CD14-positive monocyte (primary cell): ENCODE data around the gene TJP1. TPM values are rescaled to one million over a fixed set of nuclear protein-coding genes. Genes with fewer than 3 reads are reported as not detected.

ENCODE experiments used
- DNase-seq, 3 donors: peaks; one replicate each; pipeline ENCODE4 v3.0.0-alpha.2; 2011 to 2022
- H2AFZ ChIP-seq: 2 replicates; pipeline ENCODE4 v1.6.0; 2012; ENCODE audit warnings: mild to moderate bottlenecking, low read depth, low read length, inconsistent platforms; ENCODE audit not compliant: insufficient read depth, poor library complexity, severe bottlenecking
- H3K27ac ChIP-seq, 2 donors: 1 replicate in 1 of 2; 2 replicates in 1 of 2; pipeline ENCODE4 v1.5.1; 2012 to 2013; ENCODE audit warnings: low read length in 2 of 2, control low read depth in 1 of 2, inconsistent platforms in 1 of 2, low read depth in 1 of 2, mild to moderate bottlenecking in 1 of 2
- H3K27me3 ChIP-seq, 2 donors: one replicate each; pipeline versions ENCODE4 v1.6.0 to v1.6.1; 2011 to 2013; ENCODE audit warnings: low read length in 2 of 2; ENCODE audit not compliant: control insufficient read depth in 2 of 2, insufficient read depth in 2 of 2
- H3K36me3 ChIP-seq, 2 donors: replicated peaks in 1 of 2; 1 replicate in 1 of 2; 2 replicates in 1 of 2; pipeline versions ENCODE4 v1.5.1 to v1.6.1; 2012 to 2013; ENCODE audit warnings: low read length in 2 of 2, control low read depth in 1 of 2, inconsistent platforms in 1 of 2, mild to moderate bottlenecking in 1 of 2; ENCODE audit not compliant: insufficient read depth in 2 of 2, control insufficient read depth in 1 of 2
- H3K4me1 ChIP-seq, 2 donors: 1 replicate in 1 of 2; 2 replicates in 1 of 2; pipeline versions ENCODE4 v1.5.1 to v1.6.1; 2012 to 2013; ENCODE audit warnings: low read length in 2 of 2, control low read depth in 1 of 2, inconsistent platforms in 1 of 2, mild to moderate bottlenecking in 1 of 2, moderate library complexity in 1 of 2; ENCODE audit not compliant: insufficient read depth in 2 of 2, control insufficient read depth in 1 of 2
- H3K4me2 ChIP-seq: replicated peaks from 2 replicates; pipeline ENCODE3; 2012; ENCODE audit warnings: low read length, moderate library complexity, mild to moderate bottlenecking; ENCODE audit not compliant: poor library complexity, severe bottlenecking; ENCODE audit errors: extremely low read depth
- H3K4me3 ChIP-seq, 3 experiments: fragments of 200-600 bp in 1 of 3; sonication (generic) in 1 of 3; replicated peaks in 1 of 3; 1 replicate in 2 of 3; 2 replicates in 1 of 3; pipeline ENCODE4 v1.5.1; 2011 to 2013; ENCODE audit warnings: low read length in 3 of 3, mild to moderate bottlenecking in 3 of 3, control low read depth in 2 of 3, low read depth in 2 of 3, inconsistent platforms in 1 of 3, moderate library complexity in 1 of 3
- H3K79me2 ChIP-seq: 2 replicates; pipeline ENCODE4 v1.6.0; 2012; ENCODE audit warnings: mild to moderate bottlenecking, control low read depth, inconsistent platforms, low read length, moderate library complexity; ENCODE audit not compliant: insufficient read depth
- H3K9ac ChIP-seq: 2 replicates; pipeline ENCODE4 v1.6.0; 2017; ENCODE audit warnings: low read length, mild to moderate bottlenecking; ENCODE audit not compliant: insufficient read depth, poor library complexity, severe bottlenecking
- H3K9me3 ChIP-seq, 2 donors: replicated peaks in 1 of 2; 1 replicate in 1 of 2; 2 replicates in 1 of 2; pipeline versions ENCODE4 v1.5.1 to v1.6.1; 2012 to 2013; ENCODE audit warnings: low read length in 2 of 2, control low read depth in 1 of 2; ENCODE audit not compliant: control insufficient read depth in 1 of 2, insufficient read depth in 1 of 2
- H4K20me1 ChIP-seq: 2 replicates; pipeline ENCODE4 v1.6.0; 2012; ENCODE audit warnings: mild to moderate bottlenecking, low read length, control low read depth, moderate library complexity; ENCODE audit not compliant: insufficient read depth
- H3K27ac Mint-ChIP-seq, 7 donors: one replicate each; pipeline ENCODE4 v1.8.0; 2020; ENCODE audit warnings: mild to moderate bottlenecking in 7 of 7, mixed read lengths in 7 of 7, moderate library complexity in 6 of 7, inconsistent platforms in 2 of 7
- H3K27me3 Mint-ChIP-seq, 3 donors: one replicate each; pipeline ENCODE4 v1.8.0; 2021 to 2022; ENCODE audit warnings: low read depth in 3 of 3, mild to moderate bottlenecking in 3 of 3, mixed read lengths in 3 of 3, moderate library complexity in 3 of 3, inconsistent platforms in 1 of 3
- H3K36me3 Mint-ChIP-seq, 2 donors: one replicate each; pipeline ENCODE4 v1.8.0; 2020; ENCODE audit warnings: mixed read lengths in 2 of 2, inconsistent platforms in 1 of 2, mild to moderate bottlenecking in 1 of 2
- H3K4me1 Mint-ChIP-seq: one replicate; pipeline ENCODE4 v1.8.0; 2020; ENCODE audit warnings: mild to moderate bottlenecking, mixed read lengths
- H3K4me3 Mint-ChIP-seq, 2 donors: one replicate each; pipeline ENCODE4 v1.8.0; 2020; ENCODE audit warnings: mild to moderate bottlenecking in 2 of 2, mixed read lengths in 2 of 2, moderate library complexity in 1 of 2
- H3K9me3 Mint-ChIP-seq, 7 donors: one replicate each; pipeline ENCODE4 v1.8.0; 2020 to 2022; ENCODE audit warnings: mixed read lengths in 7 of 7, mild to moderate bottlenecking in 6 of 7, moderate library complexity in 6 of 7, inconsistent platforms in 2 of 7
- WGBS: methylation state at CpG from one replicate; pipeline ENCODE4 v1.1.5; 2013; ENCODE audit warnings: missing lambda C conversion rate; ENCODE audit not compliant: insufficient coverage; 5-methylcytosine and 5-hydroxymethylcytosine counted together
- intact Hi-C, 2 donors: fragments of 100-400 bp; cut with micrococcal nuclease; formaldehyde crosslinking; loops; one replicate each; pipeline versions ENCODE4 v1.15.0 to v1.15.1; 2023
- polyA plus RNA-seq, 3 donors: library from polyadenylated mRNA; depleted of rRNA in 1 of 3; unstranded in 2 of 3; stranded (reverse) in 1 of 3; fragments of 300-500 nt in 2 of 3; fragments of >200 nt in 1 of 3; fragmentation: Illumina TruSeq in 2 of 3; gene quantifications; 1 replicate in 2 of 3; 2 replicates in 1 of 3; pipeline ENCODE4 v1.2.3, GENCODE V29; 2012 to 2021
- TF ChIP-seq, protein P1 (sequence below): fragments of 200-600 bp; IDR thresholded peaks from one replicate; pipeline ENCODE4 v1.8.0; 2022; ENCODE audit warnings: antibody characterized with exemption, mild to moderate bottlenecking

Gene TJP1
- polyA plus RNA-seq, 3 donors = not detected

DNA sequence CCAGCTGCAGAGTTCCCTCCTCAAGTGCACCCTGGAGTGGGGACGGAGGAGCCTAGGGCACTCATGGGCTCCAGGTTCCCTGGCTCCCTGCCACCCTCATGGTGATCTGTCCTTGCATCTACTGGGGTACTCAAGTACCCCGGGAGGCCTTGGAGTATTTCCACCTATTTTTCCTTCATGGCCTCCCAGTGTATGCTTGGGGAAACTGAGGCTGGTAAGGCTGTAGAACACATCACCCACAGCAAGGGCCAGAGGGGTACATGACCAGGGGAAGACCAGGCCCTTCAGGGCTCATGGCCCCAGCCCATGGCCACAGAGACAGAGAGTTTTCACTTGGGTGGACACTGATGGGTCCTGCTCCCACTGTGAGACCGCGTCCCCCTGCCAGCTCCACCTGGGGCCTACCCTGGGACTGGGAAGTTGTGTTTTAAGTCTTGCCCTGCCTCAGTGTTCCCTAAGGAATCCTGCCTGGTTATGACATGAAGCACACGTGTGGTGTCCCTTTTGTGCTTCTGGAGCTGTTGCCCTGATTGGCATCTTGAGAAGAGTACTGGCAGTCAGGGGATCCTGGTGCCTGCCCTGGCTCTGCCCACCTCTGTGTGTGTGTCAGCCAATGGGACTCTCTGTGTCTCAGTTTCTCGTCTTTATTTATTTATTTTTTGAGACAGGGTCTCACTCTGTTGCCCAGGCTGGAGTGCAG lies 132.8 kb downstream of the TJP1 start:
- no peaks in the 10 kb centered on the region for H3K36me3 Mint-ChIP-seq
- Histone ChIP-seq H3K27me3 (no peaks in the 10 kb centered on the region), H3K9me3 (no peaks in the 10 kb centered on the region), H2AFZ (no peak overlapping the region), H4K20me1 (no peaks in the 10 kb centered on the region), H3K27ac (no peak overlapping the region), H3K4me3 (no peak overlapping the region), H3K9ac (no peak overlapping the region), H3K4me1 (no peaks in the 10 kb centered on the region), H3K79me2 (no peaks in the 10 kb centered on the region), H3K36me3 (no peaks in the 10 kb centered on the region), H3K4me2 (no peak overlapping the region)
- no peak overlapping the region for H3K27ac Mint-ChIP-seq
- peaks cover 2 to 5% (median 4%) of the 10 kb centered on the region in 3 donors for H3K27me3 Mint-ChIP-seq
- DNase-seq = no peak
- H3K9me3 Mint-ChIP-seq = peaks cover 2 to 15% (median 4%) of the 10 kb centered on the region in 7 donors
- no peak overlapping the region for H3K4me3 Mint-ChIP-seq
- WGBS = 88% methylated on average over 5 of the region's 6 CpGs
- intact Hi-C loops = no loop called here
- TF ChIP-seq, protein P1, sequence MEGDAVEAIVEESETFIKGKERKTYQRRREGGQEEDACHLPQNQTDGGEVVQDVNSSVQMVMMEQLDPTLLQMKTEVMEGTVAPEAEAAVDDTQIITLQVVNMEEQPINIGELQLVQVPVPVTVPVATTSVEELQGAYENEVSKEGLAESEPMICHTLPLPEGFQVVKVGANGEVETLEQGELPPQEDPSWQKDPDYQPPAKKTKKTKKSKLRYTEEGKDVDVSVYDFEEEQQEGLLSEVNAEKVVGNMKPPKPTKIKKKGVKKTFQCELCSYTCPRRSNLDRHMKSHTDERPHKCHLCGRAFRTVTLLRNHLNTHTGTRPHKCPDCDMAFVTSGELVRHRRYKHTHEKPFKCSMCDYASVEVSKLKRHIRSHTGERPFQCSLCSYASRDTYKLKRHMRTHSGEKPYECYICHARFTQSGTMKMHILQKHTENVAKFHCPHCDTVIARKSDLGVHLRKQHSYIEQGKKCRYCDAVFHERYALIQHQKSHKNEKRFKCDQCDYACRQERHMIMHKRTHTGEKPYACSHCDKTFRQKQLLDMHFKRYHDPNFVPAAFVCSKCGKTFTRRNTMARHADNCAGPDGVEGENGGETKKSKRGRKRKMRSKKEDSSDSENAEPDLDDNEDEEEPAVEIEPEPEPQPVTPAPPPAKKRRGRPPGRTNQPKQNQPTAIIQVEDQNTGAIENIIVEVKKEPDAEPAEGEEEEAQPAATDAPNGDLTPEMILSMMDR = no peak
- no peaks in the 10 kb centered on the region for H3K4me1 Mint-ChIP-seq

DNA sequence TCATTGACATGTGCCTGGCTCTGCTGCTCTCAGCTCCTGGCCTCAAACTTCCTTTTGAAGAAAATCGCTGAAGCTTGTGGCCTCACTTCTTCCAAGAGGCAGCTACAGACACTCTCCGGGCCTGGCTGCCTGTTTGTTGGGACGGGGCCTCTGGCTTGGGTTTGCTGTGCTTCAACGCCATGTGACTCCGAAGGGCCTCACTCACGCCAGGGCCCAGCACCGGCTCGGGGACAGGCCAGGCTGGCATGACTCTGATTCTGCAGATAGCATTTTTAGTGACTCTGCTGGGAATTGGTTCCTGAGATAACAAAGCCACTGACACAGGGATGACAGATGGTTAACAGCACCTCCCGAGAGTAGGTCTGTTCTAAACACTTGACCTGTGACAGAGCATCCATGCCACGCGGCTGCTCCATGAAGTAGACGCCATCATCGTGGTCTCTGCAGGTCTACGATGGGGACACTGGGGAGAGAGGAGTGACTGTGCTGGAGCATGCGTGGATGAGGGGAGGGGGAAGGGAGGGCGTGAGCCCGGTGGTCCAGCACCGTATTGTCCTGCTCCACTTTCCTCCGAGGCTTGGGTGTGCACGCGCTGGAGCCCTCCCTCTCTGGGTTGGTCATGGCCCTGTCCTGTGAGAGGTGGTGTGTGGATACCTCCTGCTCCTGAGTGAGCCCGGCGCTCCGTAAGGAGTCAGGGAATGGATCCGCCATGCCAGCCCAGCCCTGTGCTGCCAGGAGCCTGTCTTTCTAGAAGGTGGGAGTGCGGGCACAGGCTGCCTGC lies 133.6 kb downstream of the TJP1 start:
- H3K27ac ChIP-seq = no peak overlapping the region
- H3K27me3 Mint-ChIP-seq = peaks cover 2 to 5% (median 4%) of the 10 kb centered on the region in 3 donors

More for the DNA sequence above, 133.6 kb downstream of the TJP1 start:
- Histone ChIP-seq H2AFZ (no peak overlapping the region), H3K4me1 (no peaks in the 10 kb centered on the region), H3K79me2 (no peaks in the 10 kb centered on the region), H3K4me3 (no peak overlapping the region), H3K9me3 (no peaks in the 10 kb centered on the region), H4K20me1 (no peaks in the 10 kb centered on the region), H3K27me3 (no peaks in the 10 kb centered on the region), H3K36me3 (no peaks in the 10 kb centered on the region), H3K4me2 (no peak overlapping the region), H3K9ac (no peak overlapping the region)
- Mint-ChIP-seq H3K27ac (no peak overlapping the region), H3K4me1 (no peaks in the 10 kb centered on the region), H3K4me3 (no peak overlapping the region), H3K9me3 (peaks cover 2 to 15% (median 3%) of the 10 kb centered on the region in 7 donors), H3K36me3 (no peaks in the 10 kb centered on the region)
- intact Hi-C loops = no loop called here
- 77% methylated on average over 25 of the region's 26 CpGs for WGBS
- DNase-seq = no peak
- TF ChIP-seq, protein P1 = no peak
